WTC11 (cell line): Measurements from ENCODE around the gene AFF3. TPM values are rescaled to one million over a fixed set of nuclear protein-coding genes. Genes with fewer than 3 reads are reported as not detected.

ENCODE experiments used
- ATAC-seq: fragments of 200-7000 bp; cut with Tn5 transposase; 2 replicates; pipeline ENCODE4 v1.10.0; 2021; ENCODE audit warnings: mild to moderate bottlenecking, moderate library complexity
- CTCF ChIA-PET: fragments of 300-600 bp; sonication (Branson Sonifier 250); formaldehyde crosslinking; loops from one replicate; lab custom pipeline; 2021; ENCODE audit warnings: antibody characterized with exemption; lab: Charles Lee
- POLR2A ChIA-PET: fragments of 350-600 bp; sonication (Branson Sonifier 250); formaldehyde crosslinking; loops from one replicate; lab custom pipeline; 2021; ENCODE audit warnings: antibody characterized with exemption; lab: Charles Lee
- DNase-seq: peaks from one replicate; pipeline ENCODE4 v3.0.0; 2021; ENCODE audit warnings: low spot score
- H3K27ac Mint-ChIP-seq: 2 replicates; pipeline ENCODE4 v1.8.0; 2021; ENCODE audit warnings: mixed read lengths
- H3K27me3 Mint-ChIP-seq: 2 replicates; pipeline ENCODE4 v1.8.0; 2021; ENCODE audit warnings: low read depth, mild to moderate bottlenecking, moderate library complexity, mixed read lengths
- H3K36me3 Mint-ChIP-seq: 2 replicates; pipeline ENCODE4 v1.8.0; 2021; ENCODE audit warnings: mixed read lengths
- H3K4me1 Mint-ChIP-seq: 2 replicates; pipeline ENCODE4 v1.8.0; 2022; ENCODE audit warnings: mixed read lengths
- H3K4me3 Mint-ChIP-seq: 2 replicates; pipeline ENCODE4 v1.8.0; 2021; ENCODE audit warnings: mild to moderate bottlenecking, moderate library complexity, mixed read lengths
- H3K9me3 Mint-ChIP-seq: 2 replicates; pipeline ENCODE4 v1.8.0; 2021; ENCODE audit warnings: mixed read lengths
- AFF4 ChIP-seq: sonication (generic); formaldehyde crosslinking; IDR thresholded peaks from 2 replicates; pipeline ENCODE4 v1.8.1; 2023; ENCODE audit warnings: mild to moderate bottlenecking, missing genetic modification reagents, borderline replicate concordance
- ATF3 ChIP-seq: sonication (generic); formaldehyde crosslinking; conservative IDR thresholded peaks from 2 replicates; pipeline ENCODE4 v1.8.1; 2022; ENCODE audit warnings: mild to moderate bottlenecking, missing genetic modification reagents
- ATF6 ChIP-seq: sonication (generic); formaldehyde crosslinking; IDR thresholded peaks from 2 replicates; pipeline ENCODE4 v1.8.1; 2023; ENCODE audit warnings: mild to moderate bottlenecking, missing genetic modification reagents
- CREB1 ChIP-seq: sonication (generic); formaldehyde crosslinking; IDR thresholded peaks from 2 replicates; pipeline ENCODE4 v1.8.0; 2023; ENCODE audit warnings: mild to moderate bottlenecking, missing genetic modification reagents
- ERG ChIP-seq: fragments of 250-450 bp; sonication (Bioruptor Pico); IDR thresholded peaks from 2 replicates; pipeline ENCODE4 v1.8.0; 2021; ENCODE audit warnings: mild to moderate bottlenecking
- FOXJ3 ChIP-seq: sonication (generic); formaldehyde crosslinking; IDR thresholded peaks from 2 replicates; pipeline ENCODE4 v1.9.0; 2021; ENCODE audit warnings: missing genetic modification reagents, mild to moderate bottlenecking, borderline replicate concordance
- GABPB1 ChIP-seq: sonication (generic); formaldehyde crosslinking; IDR thresholded peaks from 2 replicates; pipeline ENCODE4 v1.8.1; 2023; ENCODE audit warnings: mild to moderate bottlenecking, missing genetic modification reagents
- IRF1 ChIP-seq: sonication (generic); formaldehyde crosslinking; IDR thresholded peaks from 2 replicates; pipeline ENCODE4 v1.8.0; 2023; ENCODE audit warnings: missing genetic modification reagents
- IRF2 ChIP-seq: sonication (generic); formaldehyde crosslinking; IDR thresholded peaks from 2 replicates; pipeline ENCODE4 v1.8.0; 2022; ENCODE audit warnings: low read depth, missing genetic modification reagents, borderline replicate concordance
- JAZF1 ChIP-seq: fragments of 250-450 bp; sonication (Bioruptor Pico); IDR thresholded peaks from 2 replicates; pipeline ENCODE4 v1.9.0; 2021; ENCODE audit warnings: moderate library complexity, mild to moderate bottlenecking, inconsistent platforms
- NFATC4 ChIP-seq: fragments of 250-450 bp; sonication (Bioruptor Pico); IDR thresholded peaks from 2 replicates; pipeline ENCODE4 v1.9.0; 2021; ENCODE audit warnings: mild to moderate bottlenecking
- RORB ChIP-seq: fragments of 250-450 bp; sonication (Bioruptor Pico); IDR thresholded peaks from 2 replicates; pipeline ENCODE4 v1.9.0; 2021; ENCODE audit warnings: mild to moderate bottlenecking
- USF2 ChIP-seq: sonication (generic); formaldehyde crosslinking; IDR thresholded peaks from 2 replicates; pipeline ENCODE4 v1.8.1; 2023; ENCODE audit warnings: mild to moderate bottlenecking, missing genetic modification reagents, moderate library complexity
- ZBTB43 ChIP-seq: sonication (generic); formaldehyde crosslinking; IDR thresholded peaks from 2 replicates; pipeline ENCODE4 v1.8.1; 2023; ENCODE audit warnings: mild to moderate bottlenecking, missing genetic modification reagents
- ZNF138 ChIP-seq: sonication (generic); formaldehyde crosslinking; conservative IDR thresholded peaks from 2 replicates; pipeline ENCODE4 v1.8.1; 2022; ENCODE audit warnings: mild to moderate bottlenecking, moderate library complexity, missing genetic modification reagents
- ZNF232 ChIP-seq: sonication (generic); formaldehyde crosslinking; IDR thresholded peaks from 2 replicates; pipeline ENCODE4 v1.8.0; 2022; ENCODE audit warnings: mild to moderate bottlenecking, missing genetic modification reagents
- ZNF423 ChIP-seq: fragments of 250-450 bp; sonication (Bioruptor Pico); IDR thresholded peaks from 2 replicates; pipeline ENCODE4 v2.1.2; 2022; ENCODE audit warnings: mild to moderate bottlenecking, moderate library complexity
- total RNA-seq: library from RNA; stranded (reverse); gene quantifications from 3 replicates; pipeline ENCODE4 v1.2.3, GENCODE V29; 2021

AFF3 gene
- total RNA-seq, 1 experiment from 2014 or later, result 1.2 TPM

GRCh38 chr2:99984799-99985515, 157.4 kb downstream of the AFF3 start:
- no peak overlapping the region for H3K4me3 Mint-ChIP-seq
- H3K9me3 Mint-ChIP-seq, result peaks cover 11% of the 10 kb centered on the region
- ATAC-seq (no peak), DNase-seq (no peak)
- H3K4me1 Mint-ChIP-seq, result no peaks in the 10 kb centered on the region
- no peak overlapping the region for H3K27ac Mint-ChIP-seq
- H3K27me3 Mint-ChIP-seq, result no peaks in the 10 kb centered on the region; the same call in 1 of the 2 replicates
- TF ChIP-seq CREB1 (CRISPR knock-in tag) (no peak), IRF1 (CRISPR knock-in tag) (no peak), RORB (CRISPR knock-in tag) (no peak), ATF6 (CRISPR knock-in tag) (no peak), ZBTB43 (CRISPR knock-in tag) (no peak), FOXJ3 (CRISPR knock-in tag) (no peak), USF2 (no peak), ZNF232 (CRISPR knock-in tag) (no peak), ATF3 (no peak), IRF2 (CRISPR knock-in tag) (no peak), NFATC4 (CRISPR knock-in tag) (no peak), GABPB1 (no peak)
- ChIA-PET POLR2A (no interaction called here), CTCF (interaction anchor here (0.7 to 1.9 kb wide), 2 partner anchors 23 to 278 kb away, joined by 4 to 7 read pairs; no protein-coding TSS in a partner anchor)
- H3K36me3 Mint-ChIP-seq, result no peaks in the 10 kb centered on the region

GRCh38 chr2:99982744-99983143, 159.6 kb downstream of the AFF3 start:
- CTCF ChIA-PET, result no interaction called here
- H3K36me3 Mint-ChIP-seq, result no peaks in the 10 kb centered on the region
- H3K4me1 Mint-ChIP-seq, result no peaks in the 10 kb centered on the region
- no peaks in the 10 kb centered on the region for H3K27me3 Mint-ChIP-seq
- TF ChIP-seq ERG (CRISPR knock-in tag) (no peak), JAZF1 (no peak), ZNF423 (CRISPR knock-in tag) (no peak), NFATC4 (CRISPR knock-in tag) (no peak), ZNF138 (no peak), AFF4 (no peak)
- H3K9me3 Mint-ChIP-seq, result peaks cover 11% of the 10 kb centered on the region
- POLR2A ChIA-PET, result no interaction called here
- H3K4me3 Mint-ChIP-seq, result no peak overlapping the region
- ATAC-seq (no peak), DNase-seq (no peak)
- H3K27ac Mint-ChIP-seq, result no peak overlapping the region
